Neural cell (in vitro differentiated cells): ENCODE results near the gene ETNK2. TPM values are rescaled to one million over a fixed set of nuclear protein-coding genes. Genes with fewer than 3 reads are reported as not detected.

Experiments used
- H2AFZ ChIP-seq: fragments of 200-600, 300-800 bp; sonication (generic), shearing (Covaris generic); 2 replicates; pipeline ENCODE4 v1.6.0; 2014; ENCODE audit warnings: low read depth, mild to moderate bottlenecking, antibody characterized with exemption, low read length, moderate library complexity
- H3F3A ChIP-seq: fragments of 200-600 bp; shearing (Covaris generic); 2 replicates; pipeline ENCODE4 v1.6.1; 2016; ENCODE audit warnings: mild to moderate bottlenecking, moderate library complexity, mixed read lengths, antibody characterized with exemption, low read length; ENCODE audit not compliant: insufficient read depth, poor library complexity, severe bottlenecking
- H3K27ac ChIP-seq: fragments of 200-600, 300-800 bp; sonication (generic), shearing (Covaris generic); 2 replicates; pipeline ENCODE4 v1.5.1; 2014; ENCODE audit warnings: mild to moderate bottlenecking, low read length, moderate library complexity
- H3K27me3 ChIP-seq: fragments of 300-800, 200-600 bp; sonication (generic), shearing (Covaris generic); 2 replicates; pipeline ENCODE4 v1.6.0; 2014; ENCODE audit warnings: mild to moderate bottlenecking, low read depth, low read length, moderate library complexity; ENCODE audit not compliant: insufficient read depth
- H3K36me3 ChIP-seq: fragments of 300-800, 200-600 bp; sonication (generic), shearing (Covaris generic); 2 replicates; pipeline ENCODE4 v1.5.1; 2014; ENCODE audit warnings: mild to moderate bottlenecking, antibody characterized with exemption, low read length, moderate library complexity; ENCODE audit not compliant: insufficient read depth
- H3K4me2 ChIP-seq: fragments of 300-800, 200-600 bp; sonication (generic), shearing (Covaris generic); 2 replicates; pipeline ENCODE4 v1.6.0; 2014; ENCODE audit warnings: mild to moderate bottlenecking, low read length
- H3K4me3 ChIP-seq: fragments of 300-800, 200-600 bp; sonication (generic), shearing (Covaris generic); 2 replicates; pipeline ENCODE4 v1.5.1; 2014; ENCODE audit warnings: mild to moderate bottlenecking, low read length, moderate library complexity
- H3K79me2 ChIP-seq: fragments of 200-600 bp; shearing (Covaris generic); replicated peaks from 2 replicates; pipeline ENCODE4 v1.6.0; 2014; ENCODE audit warnings: mild to moderate bottlenecking, low read length, moderate library complexity; ENCODE audit not compliant: insufficient read depth
- H3K9ac ChIP-seq: fragments of 300-800, 200-600 bp; sonication (generic), shearing (Covaris generic); 2 replicates; pipeline ENCODE4 v1.6.1; 2016; ENCODE audit warnings: mild to moderate bottlenecking, low read length, mixed read lengths
- H3K9me2 ChIP-seq: fragments of 200-600 bp; shearing (Covaris generic); 2 replicates; pipeline ENCODE4 v1.6.1; 2016; ENCODE audit warnings: mild to moderate bottlenecking, low read length, mixed read lengths; ENCODE audit not compliant: insufficient read depth
- H3K9me3 ChIP-seq: fragments of 200-600, 300-800 bp; sonication (generic), shearing (Covaris generic); 2 replicates; pipeline ENCODE4 v1.6.1; 2016; ENCODE audit warnings: mild to moderate bottlenecking, mixed run types, low read length, moderate library complexity, mixed read lengths
- H4K20me1 ChIP-seq: fragments of 200-600 bp; shearing (Covaris generic); 2 replicates; pipeline ENCODE4 v1.6.1; 2016; ENCODE audit warnings: mild to moderate bottlenecking, mixed run types; ENCODE audit not compliant: insufficient read depth
- CTCF ChIP-seq: fragments of 450-650 bp; IDR thresholded peaks from 2 replicates; pipeline ENCODE4 v1.5.1; 2014; ENCODE audit warnings: antibody characterized with exemption, mild to moderate bottlenecking, moderate library complexity; ENCODE audit not compliant: poor library complexity, severe bottlenecking
- EP300 ChIP-seq: fragments of 450-650 bp; conservative IDR thresholded peaks from 2 replicates; pipeline ENCODE4 v1.6.1; 2014; ENCODE audit warnings: antibody characterized with exemption, mild to moderate bottlenecking, moderate library complexity; ENCODE audit not compliant: poor library complexity, severe bottlenecking
- EZH2 ChIP-seq: fragments of 200-600, 300-800 bp; shearing (Covaris generic), sonication (generic); IDR thresholded peaks from 2 replicates; pipeline ENCODE4 v1.6.1; 2014; ENCODE audit warnings: antibody characterized with exemption, low read length, borderline replicate concordance, mild to moderate bottlenecking; ENCODE audit not compliant: insufficient read depth, poor library complexity, severe bottlenecking
- MXI1 ChIP-seq: fragments of 450-650 bp; conservative IDR thresholded peaks from 2 replicates; pipeline ENCODE4 v1.6.1; 2014; ENCODE audit warnings: antibody characterized with exemption, mild to moderate bottlenecking; ENCODE audit not compliant: poor library complexity, severe bottlenecking
- POLR2AphosphoS5 ChIP-seq: IDR thresholded peaks from 2 replicates; pipeline ENCODE4 v1.6.1; 2012
- RAD21 ChIP-seq: fragments of 450-650 bp; conservative IDR thresholded peaks from 2 replicates; pipeline ENCODE4 v1.6.1; 2014; ENCODE audit warnings: antibody characterized with exemption, mild to moderate bottlenecking, moderate library complexity
- REST ChIP-seq: IDR thresholded peaks from 2 replicates; pipeline ENCODE4 v1.6.1; 2012; ENCODE audit warnings: borderline replicate concordance
- SMC3 ChIP-seq: fragments of 450-650 bp; conservative IDR thresholded peaks from 2 replicates; pipeline ENCODE4 v1.6.1; 2014; ENCODE audit warnings: antibody characterized with exemption, mild to moderate bottlenecking, moderate library complexity; ENCODE audit not compliant: poor library complexity
- TAF1 ChIP-seq: IDR thresholded peaks from 2 replicates; pipeline ENCODE4 v1.6.1; 2012; ENCODE audit warnings: low read depth
- polyA plus RNA-seq: library from polyadenylated mRNA; depleted of rRNA; stranded (reverse); fragments of >200 nt; gene quantifications from 2 replicates; pipeline ENCODE4 v1.2.3, GENCODE V29; 2014

ETNK2 gene
- polyA plus RNA-seq, 1 donor from 2014 or later, result 26.7 TPM

- Histone ChIP-seq H3K4me2 (no peak overlapping the region), H3F3A (no peaks in the 10 kb centered on the region), H3K9me2 (no peaks in the 10 kb centered on the region), H3K9me3 (no peaks in the 10 kb centered on the region), H3K27ac (no peak overlapping the region), H2AFZ (no peak overlapping the region), H3K4me3 (no peak overlapping the region), H3K9ac (no peak overlapping the region), H4K20me1 (no peaks in the 10 kb centered on the region), H3K79me2 (no peaks in the 10 kb centered on the region), H3K27me3 (no peaks in the 10 kb centered on the region), H3K36me3 (no peaks in the 10 kb centered on the region)
- no peak for TF ChIP-seq SMC3
- TF ChIP-seq MXI1, result no peak
- TF ChIP-seq POLR2AphosphoS5, result no peak
- TF ChIP-seq EP300, result no peak
- TF ChIP-seq CTCF, result no peak
- TF ChIP-seq EZH2, result no peak
- TF ChIP-seq RAD21, result no peak
- no peak for TF ChIP-seq TAF1
- no peak for TF ChIP-seq REST
These were observed 23.1 kb upstream of the ETNK2 start for GRCh38 chr1:204174958-204175357.

GRCh38 chr1:204172404-204173029 is 20.7 kb upstream of the ETNK2 start:
- no peaks in the 10 kb centered on the region for H3K36me3 ChIP-seq
- H3K4me2 ChIP-seq, result no peak overlapping the region
- no peaks in the 10 kb centered on the region for H3F3A ChIP-seq
- no peak overlapping the region for H3K27ac ChIP-seq
- TF ChIP-seq RAD21 (no peak), EP300 (no peak)
- no peak overlapping the region for H2AFZ ChIP-seq
- H3K27me3 ChIP-seq, result no peaks in the 10 kb centered on the region
- no peaks in the 10 kb centered on the region for H4K20me1 ChIP-seq
- H3K4me3 ChIP-seq, result no peak overlapping the region
- no peaks in the 10 kb centered on the region for H3K9me2 ChIP-seq
- H3K9ac ChIP-seq, result no peak overlapping the region
- no peaks in the 10 kb centered on the region for H3K79me2 ChIP-seq
- H3K9me3 ChIP-seq, result no peaks in the 10 kb centered on the region
